OCI-LY1 (cell line): ENCODE data around the gene PARD3B.

Source experiments
- H2AFZ ChIP-seq: fragments of 200-600 bp; sonication (generic), shearing (Covaris generic); 2 replicates; pipeline ENCODE4 v1.6.0; 2014; ENCODE audit warnings: antibody characterized with exemption, mild to moderate bottlenecking, low read length
- H3F3A ChIP-seq: fragments of 200-600 bp; sonication (generic), shearing (Covaris generic); 2 replicates; pipeline ENCODE4 v1.6.0; 2014; ENCODE audit warnings: mild to moderate bottlenecking, antibody characterized with exemption, low read length, moderate library complexity; ENCODE audit not compliant: insufficient read depth
- H3K27ac ChIP-seq: fragments of 200-600 bp; sonication (generic); 2 replicates; pipeline ENCODE4 v1.5.1; 2014; ENCODE audit warnings: low read length, mixed run types, mild to moderate bottlenecking, low read depth; ENCODE audit not compliant: poor library complexity, severe bottlenecking
- H3K27me3 ChIP-seq: fragments of 200-600 bp; sonication (generic); 2 replicates; pipeline ENCODE4 v1.6.0; 2014; ENCODE audit warnings: antibody characterized with exemption, mild to moderate bottlenecking, low read length, moderate library complexity; ENCODE audit not compliant: insufficient read depth
- H3K36me3 ChIP-seq: fragments of 200-600 bp; sonication (generic); 2 replicates; pipeline ENCODE4 v1.6.1; 2014; ENCODE audit warnings: mild to moderate bottlenecking, antibody characterized with exemption, low read length, moderate library complexity, mixed read lengths; ENCODE audit not compliant: insufficient read depth
- H3K4me1 ChIP-seq: fragments of 200-600 bp; sonication (generic); 2 replicates; pipeline ENCODE4 v1.5.1; 2014; ENCODE audit warnings: mild to moderate bottlenecking, low read length, moderate library complexity; ENCODE audit not compliant: insufficient read depth, severe bottlenecking
- H3K4me2 ChIP-seq: fragments of 200-600 bp; sonication (generic), shearing (Covaris generic); 2 replicates; pipeline ENCODE4 v1.6.1; 2014; ENCODE audit warnings: low read length
- H3K4me3 ChIP-seq: fragments of 200-600 bp; sonication (generic); 2 replicates; pipeline ENCODE4 v1.5.1; 2014; ENCODE audit warnings: low read length, low read depth, mild to moderate bottlenecking, mixed read lengths; ENCODE audit not compliant: poor library complexity, severe bottlenecking
- H3K79me2 ChIP-seq: fragments of 200-600 bp; shearing (Covaris generic); 2 replicates; pipeline ENCODE4 v1.6.1; 2016; ENCODE audit warnings: mixed run types, low read length, mixed read lengths; ENCODE audit not compliant: insufficient read depth
- H3K9ac ChIP-seq: fragments of 200-600 bp; sonication (generic), shearing (Covaris generic); 2 replicates; pipeline ENCODE4 v1.6.1; 2014; ENCODE audit warnings: mild to moderate bottlenecking, low read length, mixed read lengths
- H3K9me2 ChIP-seq: fragments of 200-600 bp; sonication (generic), shearing (Covaris generic); 2 replicates; pipeline ENCODE4 v1.6.1; 2014; ENCODE audit warnings: low read depth, mild to moderate bottlenecking, low read length, mixed read lengths
- H3K9me3 ChIP-seq: fragments of 200-600 bp; shearing (Covaris generic); 2 replicates; pipeline ENCODE4 v1.6.1; 2014; ENCODE audit warnings: low read length, mixed read lengths
- H4K20me1 ChIP-seq: fragments of 200-600 bp; sonication (generic), shearing (Covaris generic); 2 replicates; pipeline ENCODE4 v1.6.0; 2016; ENCODE audit warnings: mild to moderate bottlenecking, low read length; ENCODE audit not compliant: insufficient read depth
- EZH2 ChIP-seq: fragments of 200-600 bp; sonication (generic), shearing (Covaris generic); IDR thresholded peaks from 2 replicates; pipeline ENCODE4 v1.8.0; 2017; ENCODE audit warnings: borderline replicate concordance, mixed run types, mild to moderate bottlenecking, antibody characterized with exemption, low read length, moderate library complexity, mixed read lengths
- TF ChIP-seq, protein P1 (sequence below): fragments of 200-600 bp; sonication (generic), shearing (Covaris generic); IDR thresholded peaks from 2 replicates; pipeline ENCODE4 v1.5.1; 2017; ENCODE audit warnings: mild to moderate bottlenecking, antibody characterized with exemption, low read length, moderate library complexity, mixed read lengths

Gene PARD3B

GRCh38 chr2:205171261-205171940 lies 626.1 kb downstream of the PARD3B start:
- Histone ChIP-seq H3K9ac (no peak overlapping the region), H3K27me3 (no peaks in the 10 kb centered on the region), H3K9me2 (no peaks in the 10 kb centered on the region), H3K36me3 (no peaks in the 10 kb centered on the region), H3K9me3 (no peaks in the 10 kb centered on the region), H3K4me1 (no peaks in the 10 kb centered on the region), H4K20me1 (no peaks in the 10 kb centered on the region), H3K27ac (no peak overlapping the region), H2AFZ (no peak overlapping the region), H3F3A (no peaks in the 10 kb centered on the region), H3K4me3 (no peak overlapping the region), H3K4me2 (no peak overlapping the region), H3K79me2 (no peaks in the 10 kb centered on the region)
- TF ChIP-seq EZH2: no peak

GRCh38 chr2:205175831-205176230 lies 630.6 kb downstream of the PARD3B start:
- Histone ChIP-seq H3K9me3 (no peaks in the 10 kb centered on the region), H3K9ac (no peak overlapping the region), H3K4me3 (no peak overlapping the region), H3F3A (no peaks in the 10 kb centered on the region), H3K79me2 (no peaks in the 10 kb centered on the region), H3K27ac (no peak overlapping the region), H2AFZ (no peak overlapping the region), H3K4me1 (no peaks in the 10 kb centered on the region), H3K9me2 (no peaks in the 10 kb centered on the region), H3K4me2 (no peak overlapping the region), H3K27me3 (no peaks in the 10 kb centered on the region), H4K20me1 (no peaks in the 10 kb centered on the region), H3K36me3 (no peaks in the 10 kb centered on the region)
- TF ChIP-seq, protein P1, sequence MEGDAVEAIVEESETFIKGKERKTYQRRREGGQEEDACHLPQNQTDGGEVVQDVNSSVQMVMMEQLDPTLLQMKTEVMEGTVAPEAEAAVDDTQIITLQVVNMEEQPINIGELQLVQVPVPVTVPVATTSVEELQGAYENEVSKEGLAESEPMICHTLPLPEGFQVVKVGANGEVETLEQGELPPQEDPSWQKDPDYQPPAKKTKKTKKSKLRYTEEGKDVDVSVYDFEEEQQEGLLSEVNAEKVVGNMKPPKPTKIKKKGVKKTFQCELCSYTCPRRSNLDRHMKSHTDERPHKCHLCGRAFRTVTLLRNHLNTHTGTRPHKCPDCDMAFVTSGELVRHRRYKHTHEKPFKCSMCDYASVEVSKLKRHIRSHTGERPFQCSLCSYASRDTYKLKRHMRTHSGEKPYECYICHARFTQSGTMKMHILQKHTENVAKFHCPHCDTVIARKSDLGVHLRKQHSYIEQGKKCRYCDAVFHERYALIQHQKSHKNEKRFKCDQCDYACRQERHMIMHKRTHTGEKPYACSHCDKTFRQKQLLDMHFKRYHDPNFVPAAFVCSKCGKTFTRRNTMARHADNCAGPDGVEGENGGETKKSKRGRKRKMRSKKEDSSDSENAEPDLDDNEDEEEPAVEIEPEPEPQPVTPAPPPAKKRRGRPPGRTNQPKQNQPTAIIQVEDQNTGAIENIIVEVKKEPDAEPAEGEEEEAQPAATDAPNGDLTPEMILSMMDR: no peak
- no peak for TF ChIP-seq EZH2

DNA sequence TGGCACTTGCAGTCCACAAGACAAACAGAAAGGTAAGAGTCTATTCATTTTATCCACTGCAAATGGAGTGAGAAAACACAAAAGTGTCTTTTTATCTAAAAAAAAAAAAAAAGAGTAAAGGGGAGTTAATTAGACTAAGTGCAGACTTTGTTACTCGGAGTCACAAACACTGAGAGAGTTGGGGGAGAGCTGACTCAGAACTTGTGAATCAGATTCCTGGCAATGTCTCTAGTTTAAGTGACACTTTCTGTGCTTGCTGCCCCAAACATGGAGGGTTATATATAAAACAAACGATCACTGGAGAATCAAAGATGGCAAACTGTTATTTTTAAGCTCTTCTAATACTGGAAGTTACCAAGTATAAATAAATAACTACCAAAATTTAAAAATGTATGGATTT lies 631.3 kb downstream of the PARD3B start:
- Histone ChIP-seq H3F3A (no peaks in the 10 kb centered on the region), H3K9ac (no peak overlapping the region), H3K27ac (no peak overlapping the region), H2AFZ (no peak overlapping the region), H3K36me3 (no peaks in the 10 kb centered on the region), H4K20me1 (no peaks in the 10 kb centered on the region), H3K9me3 (no peaks in the 10 kb centered on the region), H3K4me2 (no peak overlapping the region), H3K4me1 (no peaks in the 10 kb centered on the region), H3K27me3 (no peaks in the 10 kb centered on the region), H3K79me2 (no peaks in the 10 kb centered on the region), H3K9me2 (no peaks in the 10 kb centered on the region), H3K4me3 (no peak overlapping the region)
- TF ChIP-seq EZH2: no peak
- TF ChIP-seq, protein P1: no peak

GRCh38 chr2:205177546-205177945 lies 632.3 kb downstream of the PARD3B start:
- Histone ChIP-seq H3K9ac (no peak overlapping the region), H3K79me2 (no peaks in the 10 kb centered on the region), H3K9me2 (no peaks in the 10 kb centered on the region), H3K9me3 (no peaks in the 10 kb centered on the region), H3K27ac (no peak overlapping the region), H3K4me1 (no peaks in the 10 kb centered on the region), H3F3A (no peaks in the 10 kb centered on the region), H4K20me1 (no peaks in the 10 kb centered on the region), H3K27me3 (no peaks in the 10 kb centered on the region), H3K4me2 (no peak overlapping the region), H2AFZ (no peak overlapping the region), H3K36me3 (no peaks in the 10 kb centered on the region), H3K4me3 (no peak overlapping the region)
- no peak for TF ChIP-seq EZH2
- TF ChIP-seq, protein P1: no peak
